HL-60 (cell line): ENCODE data around the gene NTNG2.

Source experiments
- DNase-seq, 2 experiments: peaks; one replicate each; pipeline ENCODE4 v3.0.0-alpha.2; 2010 to 2020; ENCODE audit warnings: low read depth in 1 of 2, low spot score in 1 of 2
- H3K27ac ChIP-seq: fragments of 250-450 bp; sonication (Bioruptor Pico); replicated peaks from 2 replicates; pipeline ENCODE4 v1.5.1; 2020; ENCODE audit warnings: mild to moderate bottlenecking, moderate library complexity
- H3K27me3 ChIP-seq: fragments of 250-450 bp; sonication (Bioruptor Pico); 2 replicates; pipeline ENCODE4 v1.5.1; 2021; ENCODE audit warnings: mild to moderate bottlenecking, moderate library complexity; ENCODE audit not compliant: insufficient read depth, poor library complexity, severe bottlenecking
- H3K4me3 ChIP-seq: replicated peaks from 2 replicates; pipeline ENCODE4 v1.5.1; 2011; ENCODE audit warnings: mild to moderate bottlenecking, control low read depth, low read length; ENCODE audit not compliant: insufficient read depth
- GABPA ChIP-seq: IDR thresholded peaks from 2 replicates; pipeline ENCODE4 v1.6.1; 2012; ENCODE audit warnings: low read depth
- POLR2AphosphoS5 ChIP-seq: IDR thresholded peaks from 2 replicates; pipeline ENCODE4 v1.6.1; 2012; ENCODE audit warnings: low read depth
- SPI1 ChIP-seq: IDR thresholded peaks from 2 replicates; pipeline ENCODE4 v1.6.1; 2012; ENCODE audit warnings: low read depth, mild to moderate bottlenecking, borderline replicate concordance
- TF ChIP-seq, protein P1 (sequence below): IDR thresholded peaks from 2 replicates; pipeline ENCODE4 v1.6.1; 2012; ENCODE audit warnings: low read depth; ENCODE audit not compliant: insufficient replicate concordance
- TF ChIP-seq, protein P2 (sequence below): IDR thresholded peaks from one replicate; pipeline ENCODE4 v1.5.1; 2011; ENCODE audit warnings: low read length, control low read depth, inconsistent platforms; ENCODE audit not compliant: insufficient read depth

NTNG2 gene

DNA sequence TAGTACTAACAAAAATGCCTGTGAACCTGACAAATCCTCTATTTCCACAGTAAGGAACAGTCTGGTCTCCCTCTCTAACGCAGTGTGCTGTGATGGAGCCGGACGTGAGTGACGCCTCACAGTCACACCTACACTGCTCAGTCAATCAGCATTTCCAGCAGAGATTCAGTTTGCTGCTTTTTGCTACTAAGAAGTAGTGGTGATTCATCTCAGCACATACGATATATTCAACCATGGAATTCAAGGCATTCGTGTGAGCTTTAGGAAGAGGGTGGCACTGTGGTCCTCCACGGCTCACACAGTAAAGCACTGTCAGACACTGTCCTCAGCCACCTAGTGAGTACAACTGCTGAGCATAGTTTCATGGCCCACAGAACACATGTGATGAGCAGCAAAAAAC lies 122.0 kb downstream of the NTNG2 start:
- Histone ChIP-seq H3K4me3 (no peak overlapping the region), H3K27ac (no peak overlapping the region), H3K27me3 (no peaks in the 10 kb centered on the region)
- TF ChIP-seq, protein P1, sequence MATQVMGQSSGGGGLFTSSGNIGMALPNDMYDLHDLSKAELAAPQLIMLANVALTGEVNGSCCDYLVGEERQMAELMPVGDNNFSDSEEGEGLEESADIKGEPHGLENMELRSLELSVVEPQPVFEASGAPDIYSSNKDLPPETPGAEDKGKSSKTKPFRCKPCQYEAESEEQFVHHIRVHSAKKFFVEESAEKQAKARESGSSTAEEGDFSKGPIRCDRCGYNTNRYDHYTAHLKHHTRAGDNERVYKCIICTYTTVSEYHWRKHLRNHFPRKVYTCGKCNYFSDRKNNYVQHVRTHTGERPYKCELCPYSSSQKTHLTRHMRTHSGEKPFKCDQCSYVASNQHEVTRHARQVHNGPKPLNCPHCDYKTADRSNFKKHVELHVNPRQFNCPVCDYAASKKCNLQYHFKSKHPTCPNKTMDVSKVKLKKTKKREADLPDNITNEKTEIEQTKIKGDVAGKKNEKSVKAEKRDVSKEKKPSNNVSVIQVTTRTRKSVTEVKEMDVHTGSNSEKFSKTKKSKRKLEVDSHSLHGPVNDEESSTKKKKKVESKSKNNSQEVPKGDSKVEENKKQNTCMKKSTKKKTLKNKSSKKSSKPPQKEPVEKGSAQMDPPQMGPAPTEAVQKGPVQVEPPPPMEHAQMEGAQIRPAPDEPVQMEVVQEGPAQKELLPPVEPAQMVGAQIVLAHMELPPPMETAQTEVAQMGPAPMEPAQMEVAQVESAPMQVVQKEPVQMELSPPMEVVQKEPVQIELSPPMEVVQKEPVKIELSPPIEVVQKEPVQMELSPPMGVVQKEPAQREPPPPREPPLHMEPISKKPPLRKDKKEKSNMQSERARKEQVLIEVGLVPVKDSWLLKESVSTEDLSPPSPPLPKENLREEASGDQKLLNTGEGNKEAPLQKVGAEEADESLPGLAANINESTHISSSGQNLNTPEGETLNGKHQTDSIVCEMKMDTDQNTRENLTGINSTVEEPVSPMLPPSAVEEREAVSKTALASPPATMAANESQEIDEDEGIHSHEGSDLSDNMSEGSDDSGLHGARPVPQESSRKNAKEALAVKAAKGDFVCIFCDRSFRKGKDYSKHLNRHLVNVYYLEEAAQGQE: no peak
- no peak for TF ChIP-seq SPI1
- TF ChIP-seq, protein P2, sequence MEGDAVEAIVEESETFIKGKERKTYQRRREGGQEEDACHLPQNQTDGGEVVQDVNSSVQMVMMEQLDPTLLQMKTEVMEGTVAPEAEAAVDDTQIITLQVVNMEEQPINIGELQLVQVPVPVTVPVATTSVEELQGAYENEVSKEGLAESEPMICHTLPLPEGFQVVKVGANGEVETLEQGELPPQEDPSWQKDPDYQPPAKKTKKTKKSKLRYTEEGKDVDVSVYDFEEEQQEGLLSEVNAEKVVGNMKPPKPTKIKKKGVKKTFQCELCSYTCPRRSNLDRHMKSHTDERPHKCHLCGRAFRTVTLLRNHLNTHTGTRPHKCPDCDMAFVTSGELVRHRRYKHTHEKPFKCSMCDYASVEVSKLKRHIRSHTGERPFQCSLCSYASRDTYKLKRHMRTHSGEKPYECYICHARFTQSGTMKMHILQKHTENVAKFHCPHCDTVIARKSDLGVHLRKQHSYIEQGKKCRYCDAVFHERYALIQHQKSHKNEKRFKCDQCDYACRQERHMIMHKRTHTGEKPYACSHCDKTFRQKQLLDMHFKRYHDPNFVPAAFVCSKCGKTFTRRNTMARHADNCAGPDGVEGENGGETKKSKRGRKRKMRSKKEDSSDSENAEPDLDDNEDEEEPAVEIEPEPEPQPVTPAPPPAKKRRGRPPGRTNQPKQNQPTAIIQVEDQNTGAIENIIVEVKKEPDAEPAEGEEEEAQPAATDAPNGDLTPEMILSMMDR: no peak
- TF ChIP-seq GABPA: no peak
- TF ChIP-seq POLR2AphosphoS5: no peak
- no peak for DNase-seq

GRCh38 chr9:132287256-132287760 lies 125.5 kb downstream of the NTNG2 start:
- Histone ChIP-seq H3K27ac (no peak overlapping the region), H3K27me3 (no peaks in the 10 kb centered on the region), H3K4me3 (no peak overlapping the region)
- no peak for DNase-seq
- TF ChIP-seq SPI1: no peak

GRCh38 chr9:132288361-132288760 lies 126.5 kb downstream of the NTNG2 start:
- TF ChIP-seq, protein P2: no peak
- TF ChIP-seq GABPA (no peak), POLR2AphosphoS5 (no peak), SPI1 (no peak)
- TF ChIP-seq, protein P1: no peak
- no peak for DNase-seq

DNA sequence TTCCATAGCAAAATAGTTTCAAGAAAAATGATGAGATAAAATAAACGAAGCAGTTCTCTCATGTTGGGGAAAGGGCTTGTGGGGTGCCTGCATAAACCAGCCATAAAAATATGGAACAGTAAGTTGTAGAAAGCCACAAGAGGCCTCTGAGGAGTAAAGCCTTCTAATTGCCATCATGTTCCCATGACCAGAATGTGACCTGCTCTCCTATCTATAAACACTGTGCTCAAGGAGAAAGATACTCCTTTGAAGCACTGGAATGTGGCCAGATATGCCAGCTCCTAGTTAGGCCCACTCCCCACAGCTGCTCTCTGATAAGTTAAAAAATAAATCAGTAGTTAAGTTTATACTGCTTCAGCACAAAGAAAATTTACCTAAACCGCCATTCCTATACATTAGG lies 127.1 kb downstream of the NTNG2 start:
- no peak for TF ChIP-seq GABPA
- TF ChIP-seq, protein P1: no peak
- TF ChIP-seq POLR2AphosphoS5: no peak
- no peak for TF ChIP-seq SPI1
- TF ChIP-seq, protein P2: no peak
- H3K4me3 ChIP-seq: no peak overlapping the region
- H3K27ac ChIP-seq: no peak overlapping the region
- no peak for DNase-seq
- H3K27me3 ChIP-seq: no peaks in the 10 kb centered on the region

More at GRCh38 chr9:132288361-132288760, 126.5 kb downstream of the NTNG2 start:
- Histone ChIP-seq H3K27ac (no peak overlapping the region), H3K27me3 (no peaks in the 10 kb centered on the region), H3K4me3 (no peak overlapping the region)
